Body of pancreas (tissue), 4 donors: ENCODE results near the gene ZBTB48.

Experiments
- POLR2A ChIP-seq, 3 donors: fragments of 450-650 bp; IDR thresholded peaks; one replicate each; pipeline ENCODE4 v1.6.1; 2016; ENCODE audit warnings: antibody characterized with exemption in 3 of 3, mild to moderate bottlenecking in 2 of 3
- TF ChIP-seq, protein P1 (sequence below), 7 experiments: fragments of 450-650 bp in 4 of 7; fragments of 200-600 bp in 3 of 7; sonication (generic) in 3 of 7; IDR thresholded peaks; one replicate each; pipeline ENCODE4 v1.5.1; 2016 to 2019; ENCODE audit warnings: antibody characterized with exemption in 7 of 7

DNA sequence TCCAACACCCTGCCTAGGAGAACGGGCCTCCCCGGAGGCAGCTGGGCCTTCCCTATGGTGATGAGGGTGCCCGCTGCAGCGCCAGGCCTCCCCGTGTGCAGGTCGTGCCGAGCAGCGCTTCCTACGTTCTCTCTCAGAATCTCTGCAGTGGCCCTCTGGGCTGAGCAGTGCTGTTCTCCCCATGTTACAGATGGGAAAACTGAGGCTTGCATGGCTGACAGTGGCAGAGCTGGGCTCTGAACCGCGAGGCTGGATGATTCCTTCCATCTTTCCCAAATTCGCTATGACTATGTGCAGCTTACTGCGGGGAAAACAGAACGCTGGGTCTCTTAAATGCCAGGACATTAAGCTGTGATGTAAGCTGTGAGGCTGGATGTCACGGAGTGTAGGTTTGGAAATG lies 14.0 kb downstream of the ZBTB48 start:
- TF ChIP-seq, protein P1, sequence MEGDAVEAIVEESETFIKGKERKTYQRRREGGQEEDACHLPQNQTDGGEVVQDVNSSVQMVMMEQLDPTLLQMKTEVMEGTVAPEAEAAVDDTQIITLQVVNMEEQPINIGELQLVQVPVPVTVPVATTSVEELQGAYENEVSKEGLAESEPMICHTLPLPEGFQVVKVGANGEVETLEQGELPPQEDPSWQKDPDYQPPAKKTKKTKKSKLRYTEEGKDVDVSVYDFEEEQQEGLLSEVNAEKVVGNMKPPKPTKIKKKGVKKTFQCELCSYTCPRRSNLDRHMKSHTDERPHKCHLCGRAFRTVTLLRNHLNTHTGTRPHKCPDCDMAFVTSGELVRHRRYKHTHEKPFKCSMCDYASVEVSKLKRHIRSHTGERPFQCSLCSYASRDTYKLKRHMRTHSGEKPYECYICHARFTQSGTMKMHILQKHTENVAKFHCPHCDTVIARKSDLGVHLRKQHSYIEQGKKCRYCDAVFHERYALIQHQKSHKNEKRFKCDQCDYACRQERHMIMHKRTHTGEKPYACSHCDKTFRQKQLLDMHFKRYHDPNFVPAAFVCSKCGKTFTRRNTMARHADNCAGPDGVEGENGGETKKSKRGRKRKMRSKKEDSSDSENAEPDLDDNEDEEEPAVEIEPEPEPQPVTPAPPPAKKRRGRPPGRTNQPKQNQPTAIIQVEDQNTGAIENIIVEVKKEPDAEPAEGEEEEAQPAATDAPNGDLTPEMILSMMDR (IDR thresholded peaks at IDR 0.05), result no peak
- no peak for TF ChIP-seq POLR2A (IDR thresholded peaks at IDR 0.05)
